Osteocyte (in vitro differentiated cells): ENCODE data around the gene SLC25A40. TPM values are rescaled to one million over a fixed set of nuclear protein-coding genes. Genes with fewer than 3 reads are reported as not detected.
"Not testable (repeated sequence)": the region's sequence is repeated elsewhere in the genome, so short reads cannot be mapped to it uniquely, and the experiment has no call there.

Source experiments
- DNase-seq: peaks from one replicate; pipeline ENCODE4 v3.0.0; 2021; ENCODE audit warnings: mixed read lengths; ENCODE audit not compliant: unreplicated experiment; ENCODE audit errors: extremely low spot score
- H3K27ac Mint-ChIP-seq: one replicate; pipeline ENCODE4 v1.8.0; 2021; ENCODE audit warnings: mild to moderate bottlenecking, mixed read lengths; ENCODE audit not compliant: unreplicated experiment
- H3K27me3 Mint-ChIP-seq: one replicate; pipeline ENCODE4 v1.8.0; 2021; ENCODE audit warnings: mixed read lengths; ENCODE audit not compliant: unreplicated experiment
- H3K36me3 Mint-ChIP-seq: one replicate; pipeline ENCODE4 v1.8.0; 2021; ENCODE audit warnings: mixed read lengths; ENCODE audit not compliant: unreplicated experiment
- H3K4me1 Mint-ChIP-seq: one replicate; pipeline ENCODE4 v1.8.0; 2021; ENCODE audit warnings: mixed read lengths; ENCODE audit not compliant: unreplicated experiment
- H3K4me3 Mint-ChIP-seq: one replicate; pipeline ENCODE4 v1.8.0; 2021; ENCODE audit warnings: mild to moderate bottlenecking, moderate library complexity, mixed read lengths; ENCODE audit not compliant: unreplicated experiment
- H3K9me3 Mint-ChIP-seq: one replicate; pipeline ENCODE4 v1.8.0; 2021; ENCODE audit warnings: mixed read lengths; ENCODE audit not compliant: unreplicated experiment
- CTCF ChIP-seq: fragments of 200-600 bp; sonication (generic); IDR thresholded peaks from 2 replicates; pipeline ENCODE4 v1.5.0; 2021; ENCODE audit warnings: antibody characterized with exemption, mild to moderate bottlenecking, moderate library complexity
- total RNA-seq: library from RNA; stranded (reverse); gene quantifications from 2 replicates; pipeline ENCODE4 v1.2.1, GENCODE V29; 2021

SLC25A40 gene
- total RNA-seq, 1 donor from 2014 or later, result 19.8 TPM

DNA sequence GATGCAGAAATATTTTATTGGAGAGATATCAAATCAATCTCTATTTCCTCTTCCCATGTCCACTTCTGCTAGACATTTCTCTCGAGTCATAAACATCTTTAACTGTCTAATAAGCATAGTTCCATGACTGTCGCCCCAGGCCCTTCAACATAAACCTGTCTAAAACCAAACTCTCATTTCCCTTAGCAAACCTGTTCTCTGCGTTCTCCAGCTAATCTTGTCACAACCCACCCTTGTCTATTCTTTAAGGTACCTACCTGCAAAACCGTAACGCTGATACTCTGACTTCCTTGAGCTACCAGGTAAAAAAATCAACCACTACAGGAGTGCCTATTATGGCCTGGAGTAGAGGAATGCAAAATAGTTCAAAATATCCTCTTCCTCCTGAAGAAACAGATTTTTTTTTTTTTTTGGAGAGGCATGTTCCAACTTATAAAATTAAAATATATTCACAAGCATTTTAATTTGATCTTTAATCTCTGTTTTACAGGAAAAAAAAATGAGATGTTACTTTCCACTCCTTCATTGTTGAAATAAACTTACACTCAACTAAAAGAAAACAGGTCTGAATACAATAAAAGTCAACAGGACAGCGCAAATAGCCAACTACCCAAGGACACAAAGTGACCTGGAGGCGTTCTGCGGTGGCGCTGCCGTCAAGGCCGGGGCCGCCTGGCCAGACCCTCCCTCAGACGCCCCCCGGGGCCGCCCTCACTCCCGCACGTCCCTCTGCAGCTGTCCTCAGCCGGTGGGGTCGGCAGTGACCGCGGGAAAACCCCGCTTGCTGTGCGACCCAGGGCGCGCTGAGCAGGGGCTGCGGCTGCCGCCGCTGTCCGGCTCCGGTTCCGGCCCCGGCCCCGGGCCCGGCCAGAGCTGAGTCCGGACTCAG lies 765 bp downstream of the SLC25A40 start:
- Mint-ChIP-seq H3K27ac (peak overlapping the region; percentile 97), H3K4me3 (peak overlapping the region; percentile 97), H3K36me3 (peaks cover 24% of the 10 kb centered on the region), H3K27me3 (no peaks in the 10 kb centered on the region), H3K9me3 (peaks cover 11% of the 10 kb centered on the region), H3K4me1 (peaks cover 31% of the 10 kb centered on the region)
- no peak for DNase-seq
- TF ChIP-seq CTCF, result no peak

DNA sequence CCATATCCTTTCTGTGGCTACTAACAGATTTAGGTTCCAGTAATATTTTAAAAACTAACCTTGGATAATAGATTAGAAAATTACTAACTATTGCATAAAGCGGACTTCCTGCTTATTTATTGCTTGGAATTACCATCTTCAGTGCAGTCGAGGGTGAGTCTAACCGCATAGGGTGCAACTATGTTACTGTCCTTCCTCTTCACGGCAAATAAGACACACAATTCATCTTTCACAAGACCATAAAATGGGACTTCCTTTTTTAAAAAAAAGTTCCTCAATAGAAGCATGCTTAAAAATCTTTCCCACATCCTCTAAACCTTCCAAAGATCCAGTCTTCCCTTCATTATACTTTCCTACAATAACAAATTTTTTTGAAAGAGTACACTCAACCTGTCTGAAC lies 2.1 kb downstream of the SLC25A40 start:
- peaks cover 31% of the 10 kb centered on the region for H3K4me1 Mint-ChIP-seq
- H3K4me3 Mint-ChIP-seq, result peak overlapping the region; percentile 14
- no peak for TF ChIP-seq CTCF
- peaks cover 31% of the 10 kb centered on the region for H3K36me3 Mint-ChIP-seq
- H3K27ac Mint-ChIP-seq, result no peak overlapping the region
- H3K27me3 Mint-ChIP-seq, result no peaks in the 10 kb centered on the region
- no peak for DNase-seq
- peaks cover 14% of the 10 kb centered on the region for H3K9me3 Mint-ChIP-seq

GRCh38 chr7:87873328-87873727 lies 2.8 kb downstream of the SLC25A40 start:
- not testable (repeated sequence) for H3K27me3 Mint-ChIP-seq, H3K27ac Mint-ChIP-seq, DNase-seq, H3K4me3 Mint-ChIP-seq
- peaks cover 27% of the 10 kb centered on the region for H3K4me1 Mint-ChIP-seq
- peaks cover 14% of the 10 kb centered on the region for H3K9me3 Mint-ChIP-seq
- H3K36me3 Mint-ChIP-seq, result peaks cover 31% of the 10 kb centered on the region

GRCh38 chr7:87872346-87872745 lies 3.8 kb downstream of the SLC25A40 start:
- H3K36me3 Mint-ChIP-seq, result peaks cover 31% of the 10 kb centered on the region
- H3K4me1 Mint-ChIP-seq, result peaks cover 20% of the 10 kb centered on the region
- peaks cover 14% of the 10 kb centered on the region for H3K9me3 Mint-ChIP-seq

DNA sequence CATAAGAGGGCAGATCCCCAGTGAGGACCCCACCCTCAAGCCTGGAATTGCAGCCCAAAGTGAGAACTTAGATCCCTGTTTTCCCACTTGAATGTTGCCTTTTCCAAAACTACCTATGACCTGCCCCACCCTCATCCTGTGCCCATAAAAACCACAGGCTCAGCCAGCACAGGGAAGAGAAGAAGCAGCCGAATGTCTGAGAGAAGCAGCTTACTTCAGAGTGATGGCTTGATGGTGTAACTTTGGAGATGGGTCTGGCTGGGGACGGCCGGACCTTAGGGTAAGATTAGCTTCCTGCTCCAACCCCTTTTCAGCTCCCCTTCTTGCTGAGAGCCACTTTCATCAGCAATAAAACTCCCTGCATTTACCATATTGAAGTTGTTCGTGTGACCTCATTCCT lies 5.7 kb downstream of the SLC25A40 start:
- Mint-ChIP-seq H3K4me1 (peaks cover 19% of the 10 kb centered on the region), H3K27ac (no peak overlapping the region), H3K36me3 (peaks cover 48% of the 10 kb centered on the region), H3K27me3 (no peaks in the 10 kb centered on the region), H3K9me3 (peaks cover 28% of the 10 kb centered on the region), H3K4me3 (no peak overlapping the region)
- no peak for TF ChIP-seq CTCF
- no peak for DNase-seq

More at GRCh38 chr7:87872346-87872745, 3.8 kb downstream of the SLC25A40 start:
- Mint-ChIP-seq H3K4me3 (no peak overlapping the region), H3K27me3 (no peaks in the 10 kb centered on the region), H3K27ac (no peak overlapping the region)
- DNase-seq, result no peak
- no peak for TF ChIP-seq CTCF

GRCh38 chr7:87866533-87866932 lies 9.6 kb downstream of the SLC25A40 start:
- DNase-seq, H3K27me3 Mint-ChIP-seq, H3K4me3 Mint-ChIP-seq, H3K27ac Mint-ChIP-seq, H3K4me1 Mint-ChIP-seq: not testable (repeated sequence)
- Mint-ChIP-seq H3K36me3 (peaks cover 44% of the 10 kb centered on the region), H3K9me3 (peaks cover 28% of the 10 kb centered on the region)
